Measurements from ENCODE around the gene GNG8.

The GNG8 gene

DNA sequence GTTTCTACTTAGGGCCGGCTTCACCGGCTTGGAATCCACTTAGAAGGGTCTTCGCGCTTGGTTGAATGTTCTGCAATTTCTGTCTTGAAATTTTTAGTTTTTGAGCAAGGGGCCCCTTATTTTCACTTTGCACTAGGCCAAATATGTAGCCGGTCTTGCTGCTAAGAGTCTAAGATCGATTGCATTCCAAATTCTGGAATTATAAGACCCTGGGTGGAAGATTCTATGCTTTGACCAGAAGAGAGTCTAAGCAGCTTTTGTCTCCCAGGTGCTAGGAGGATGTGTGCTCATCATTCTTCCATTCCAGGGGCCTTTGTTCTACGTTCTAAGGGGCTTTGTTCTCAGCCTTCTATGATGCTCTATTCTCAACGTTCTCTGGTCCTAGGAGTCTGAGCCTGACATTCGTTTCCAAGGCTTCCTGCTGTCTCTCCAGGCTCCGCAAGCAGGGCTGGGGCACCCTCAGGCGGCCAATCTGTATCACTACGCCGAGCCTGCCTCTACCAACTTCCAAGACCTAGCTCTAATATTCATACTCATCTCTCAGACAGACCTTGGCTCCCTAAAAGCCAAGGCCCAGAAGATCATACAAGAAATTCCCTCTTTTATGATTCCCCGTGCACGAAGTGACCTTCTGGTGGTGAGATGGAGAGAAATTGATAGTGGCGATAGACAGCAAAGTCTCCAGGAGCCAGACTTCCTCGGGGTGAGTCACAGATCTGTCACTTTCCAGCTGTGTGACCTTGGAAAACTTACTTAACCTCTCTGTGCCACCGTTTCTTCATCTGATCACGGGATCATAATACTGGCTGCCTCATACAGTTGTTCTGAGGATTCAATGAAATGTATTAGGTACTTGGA, 26.0 kb upstream of the GNG8 start (continued):
- peak; percentile 58; the same call in 1 of the 2 replicates for TF ChIP-seq ZNF660 (tag by site-specific recombination; IDR thresholded peaks at IDR 0.05)
- peak; percentile 62; the same call in 1 of the 2 replicates for TF ChIP-seq ZNF335 (tag by site-specific recombination; conservative IDR thresholded peaks at IDR 0.05)
- no peak for TF ChIP-seq ZNF548 (tag by site-specific recombination; IDR thresholded peaks at IDR 0.05)
- no peak for TF ChIP-seq ZNF174 (tag by site-specific recombination; IDR thresholded peaks at IDR 0.05)
- no peak for TF ChIP-seq ZBTB8A (tag by site-specific recombination; IDR thresholded peaks at IDR 0.05)
- no peak for TF ChIP-seq KLF16 (tag by site-specific recombination; IDR thresholded peaks at IDR 0.05)
- TF ChIP-seq, protein P1, sequence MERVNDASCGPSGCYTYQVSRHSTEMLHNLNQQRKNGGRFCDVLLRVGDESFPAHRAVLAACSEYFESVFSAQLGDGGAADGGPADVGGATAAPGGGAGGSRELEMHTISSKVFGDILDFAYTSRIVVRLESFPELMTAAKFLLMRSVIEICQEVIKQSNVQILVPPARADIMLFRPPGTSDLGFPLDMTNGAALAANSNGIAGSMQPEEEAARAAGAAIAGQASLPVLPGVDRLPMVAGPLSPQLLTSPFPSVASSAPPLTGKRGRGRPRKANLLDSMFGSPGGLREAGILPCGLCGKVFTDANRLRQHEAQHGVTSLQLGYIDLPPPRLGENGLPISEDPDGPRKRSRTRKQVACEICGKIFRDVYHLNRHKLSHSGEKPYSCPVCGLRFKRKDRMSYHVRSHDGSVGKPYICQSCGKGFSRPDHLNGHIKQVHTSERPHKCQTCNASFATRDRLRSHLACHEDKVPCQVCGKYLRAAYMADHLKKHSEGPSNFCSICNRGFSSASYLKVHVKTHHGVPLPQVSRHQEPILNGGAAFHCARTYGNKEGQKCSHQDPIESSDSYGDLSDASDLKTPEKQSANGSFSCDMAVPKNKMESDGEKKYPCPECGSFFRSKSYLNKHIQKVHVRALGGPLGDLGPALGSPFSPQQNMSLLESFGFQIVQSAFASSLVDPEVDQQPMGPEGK (tag by site-specific recombination; IDR thresholded peaks at IDR 0.05): no peak
- no peak for TF ChIP-seq ZNF341 (tag by site-specific recombination; IDR thresholded peaks at IDR 0.05; ENCODE audit: low read depth)
- TF ChIP-seq, protein P2, sequence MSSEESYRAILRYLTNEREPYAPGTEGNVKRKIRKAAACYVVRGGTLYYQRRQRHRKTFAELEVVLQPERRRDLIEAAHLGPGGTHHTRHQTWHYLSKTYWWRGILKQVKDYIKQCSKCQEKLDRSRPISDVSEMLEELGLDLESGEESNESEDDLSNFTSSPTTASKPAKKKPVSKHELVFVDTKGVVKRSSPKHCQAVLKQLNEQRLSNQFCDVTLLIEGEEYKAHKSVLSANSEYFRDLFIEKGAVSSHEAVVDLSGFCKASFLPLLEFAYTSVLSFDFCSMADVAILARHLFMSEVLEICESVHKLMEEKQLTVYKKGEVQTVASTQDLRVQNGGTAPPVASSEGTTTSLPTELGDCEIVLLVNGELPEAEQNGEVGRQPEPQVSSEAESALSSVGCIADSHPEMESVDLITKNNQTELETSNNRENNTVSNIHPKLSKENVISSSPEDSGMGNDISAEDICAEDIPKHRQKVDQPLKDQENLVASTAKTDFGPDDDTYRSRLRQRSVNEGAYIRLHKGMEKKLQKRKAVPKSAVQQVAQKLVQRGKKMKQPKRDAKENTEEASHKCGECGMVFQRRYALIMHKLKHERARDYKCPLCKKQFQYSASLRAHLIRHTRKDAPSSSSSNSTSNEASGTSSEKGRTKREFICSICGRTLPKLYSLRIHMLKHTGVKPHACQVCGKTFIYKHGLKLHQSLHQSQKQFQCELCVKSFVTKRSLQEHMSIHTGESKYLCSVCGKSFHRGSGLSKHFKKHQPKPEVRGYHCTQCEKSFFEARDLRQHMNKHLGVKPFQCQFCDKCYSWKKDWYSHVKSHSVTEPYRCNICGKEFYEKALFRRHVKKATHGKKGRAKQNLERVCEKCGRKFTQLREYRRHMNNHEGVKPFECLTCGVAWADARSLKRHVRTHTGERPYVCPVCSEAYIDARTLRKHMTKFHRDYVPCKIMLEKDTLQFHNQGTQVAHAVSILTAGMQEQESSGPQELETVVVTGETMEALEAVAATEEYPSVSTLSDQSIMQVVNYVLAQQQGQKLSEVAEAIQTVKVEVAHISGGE (tag by site-specific recombination; conservative IDR thresholded peaks at IDR 0.05; ENCODE audit: low read depth): no peak
- no peak for TF ChIP-seq SALL2 (tag by site-specific recombination; IDR thresholded peaks at IDR 0.05; ENCODE audit: borderline replicate concordance)
- no peak for TF ChIP-seq ZBTB21 (tag by site-specific recombination; IDR thresholded peaks at IDR 0.05)
- no peak for TF ChIP-seq ZNF621 (tag by site-specific recombination; IDR thresholded peaks at IDR 0.05)
- TF ChIP-seq HOXA7 (CRISPR knock-in tag; IDR thresholded peaks at IDR 0.05; ENCODE audit: borderline replicate concordance): no peak
- no peak for TF ChIP-seq ZNF10 (tag by site-specific recombination; IDR thresholded peaks at IDR 0.05)
- TF ChIP-seq ZNF747 (tag by site-specific recombination; IDR thresholded peaks at IDR 0.05): no peak
- TF ChIP-seq, protein P3, sequence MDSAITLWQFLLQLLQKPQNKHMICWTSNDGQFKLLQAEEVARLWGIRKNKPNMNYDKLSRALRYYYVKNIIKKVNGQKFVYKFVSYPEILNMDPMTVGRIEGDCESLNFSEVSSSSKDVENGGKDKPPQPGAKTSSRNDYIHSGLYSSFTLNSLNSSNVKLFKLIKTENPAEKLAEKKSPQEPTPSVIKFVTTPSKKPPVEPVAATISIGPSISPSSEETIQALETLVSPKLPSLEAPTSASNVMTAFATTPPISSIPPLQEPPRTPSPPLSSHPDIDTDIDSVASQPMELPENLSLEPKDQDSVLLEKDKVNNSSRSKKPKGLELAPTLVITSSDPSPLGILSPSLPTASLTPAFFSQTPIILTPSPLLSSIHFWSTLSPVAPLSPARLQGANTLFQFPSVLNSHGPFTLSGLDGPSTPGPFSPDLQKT (IDR thresholded peaks at IDR 0.05; ENCODE audit: borderline replicate concordance, low read depth, low read length): no peak
- TF ChIP-seq ZNF792 (tag by site-specific recombination; IDR thresholded peaks at IDR 0.05): no peak
- peak; percentile 86 for TF ChIP-seq ZBTB17 (tag by site-specific recombination; IDR thresholded peaks at IDR 0.05)
- peak; percentile 84 for TF ChIP-seq ZNF768 (tag by site-specific recombination; IDR thresholded peaks at IDR 0.05)
- no peak for TF ChIP-seq ZBTB48 (tag by site-specific recombination; IDR thresholded peaks at IDR 0.05)
- no peak for TF ChIP-seq KLF7 (tag by site-specific recombination; IDR thresholded peaks at IDR 0.05; ENCODE audit: borderline replicate concordance)
- TF ChIP-seq SCRT1 (tag by site-specific recombination; IDR thresholded peaks at IDR 0.05; ENCODE audit: borderline replicate concordance): no peak
- TF ChIP-seq ZNF549 (tag by site-specific recombination; IDR thresholded peaks at IDR 0.05): no peak
- TF ChIP-seq, protein P4, sequence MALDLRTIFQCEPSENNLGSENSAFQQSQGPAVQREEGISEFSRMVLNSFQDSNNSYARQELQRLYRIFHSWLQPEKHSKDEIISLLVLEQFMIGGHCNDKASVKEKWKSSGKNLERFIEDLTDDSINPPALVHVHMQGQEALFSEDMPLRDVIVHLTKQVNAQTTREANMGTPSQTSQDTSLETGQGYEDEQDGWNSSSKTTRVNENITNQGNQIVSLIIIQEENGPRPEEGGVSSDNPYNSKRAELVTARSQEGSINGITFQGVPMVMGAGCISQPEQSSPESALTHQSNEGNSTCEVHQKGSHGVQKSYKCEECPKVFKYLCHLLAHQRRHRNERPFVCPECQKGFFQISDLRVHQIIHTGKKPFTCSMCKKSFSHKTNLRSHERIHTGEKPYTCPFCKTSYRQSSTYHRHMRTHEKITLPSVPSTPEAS (tag by site-specific recombination; IDR thresholded peaks at IDR 0.05): no peak
- TF ChIP-seq, protein P5, sequence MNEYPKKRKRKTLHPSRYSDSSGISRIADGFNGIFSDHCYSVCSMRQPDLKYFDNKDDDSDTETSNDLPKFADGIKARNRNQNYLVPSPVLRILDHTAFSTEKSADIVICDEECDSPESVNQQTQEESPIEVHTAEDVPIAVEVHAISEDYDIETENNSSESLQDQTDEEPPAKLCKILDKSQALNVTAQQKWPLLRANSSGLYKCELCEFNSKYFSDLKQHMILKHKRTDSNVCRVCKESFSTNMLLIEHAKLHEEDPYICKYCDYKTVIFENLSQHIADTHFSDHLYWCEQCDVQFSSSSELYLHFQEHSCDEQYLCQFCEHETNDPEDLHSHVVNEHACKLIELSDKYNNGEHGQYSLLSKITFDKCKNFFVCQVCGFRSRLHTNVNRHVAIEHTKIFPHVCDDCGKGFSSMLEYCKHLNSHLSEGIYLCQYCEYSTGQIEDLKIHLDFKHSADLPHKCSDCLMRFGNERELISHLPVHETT (tag by site-specific recombination; IDR thresholded peaks at IDR 0.05): no peak
- no peak for TF ChIP-seq ZBTB1 (tag by site-specific recombination; IDR thresholded peaks at IDR 0.05)
- TF ChIP-seq ZNF544 (tag by site-specific recombination; IDR thresholded peaks at IDR 0.05): no peak
- TF ChIP-seq ZNF670 (tag by site-specific recombination; IDR thresholded peaks at IDR 0.05; ENCODE audit: low read depth): no peak
- TF ChIP-seq ZNF350 (tag by site-specific recombination; IDR thresholded peaks at IDR 0.05): no peak
- no peak for TF ChIP-seq ZNF610 (tag by site-specific recombination; IDR thresholded peaks at IDR 0.05; ENCODE audit: borderline replicate concordance)
- TF ChIP-seq ZNF791 (tag by site-specific recombination; IDR thresholded peaks at IDR 0.05): no peak
- no peak for TF ChIP-seq ZNF501 (tag by site-specific recombination; IDR thresholded peaks at IDR 0.05)

Data from HEK293 (cell line).